HEK293T (cell line): ENCODE data around the gene ZNF488.

ENCODE experiments used
- CTCF ChIA-PET: fragments of 350-600 bp; formaldehyde crosslinking; extraction: SDS; loops from one replicate; lab custom pipeline; 2021; ENCODE audit warnings: antibody characterized with exemption, inconsistent platforms; lab: Yijun Ruan, JAX
- POLR2A ChIA-PET: fragments of 350-600 bp; formaldehyde crosslinking; extraction: SDS; loops from one replicate; lab custom pipeline; 2020; ENCODE audit warnings: antibody characterized with exemption, inconsistent platforms; lab: Yijun Ruan, JAX
- DNase-seq: peaks from one replicate; pipeline ENCODE4 v3.0.0; 2012; ENCODE audit warnings: mixed read lengths; ENCODE audit errors: extremely low spot score
- ARNT ChIP-seq: fragments of 450-650 bp; IDR thresholded peaks from 2 replicates; pipeline ENCODE4 v1.6.1; 2017; ENCODE audit warnings: mild to moderate bottlenecking
- BHLHE40 ChIP-seq: fragments of 450-650 bp; IDR thresholded peaks from 2 replicates; pipeline ENCODE4 v1.6.1; 2016; ENCODE audit warnings: mild to moderate bottlenecking, moderate library complexity, borderline replicate concordance
- CTBP1 ChIP-seq: fragments of 450-650 bp; IDR thresholded peaks from 2 replicates; pipeline ENCODE4 v1.6.1; 2016; ENCODE audit warnings: borderline replicate concordance
- ELF4 ChIP-seq: fragments of 450-650 bp; IDR thresholded peaks from 2 replicates; pipeline ENCODE4 v1.6.1; 2017; ENCODE audit warnings: antibody characterized with exemption
- FOXA1 ChIP-seq: fragments of 450-650 bp; IDR thresholded peaks from 2 replicates; pipeline ENCODE4 v1.6.1; 2016; ENCODE audit warnings: mild to moderate bottlenecking
- FOXK2 ChIP-seq: fragments of 450-650 bp; IDR thresholded peaks from 2 replicates; pipeline ENCODE4 v1.6.1; 2016; ENCODE audit warnings: mild to moderate bottlenecking
- FOXM1 ChIP-seq: fragments of 450-650 bp; IDR thresholded peaks from 2 replicates; pipeline ENCODE4 v1.6.1; 2017; ENCODE audit warnings: mild to moderate bottlenecking, borderline replicate concordance
- HDGF ChIP-seq: fragments of 450-650 bp; IDR thresholded peaks from 2 replicates; pipeline ENCODE4 v1.6.1; 2017; ENCODE audit warnings: antibody characterized with exemption, borderline replicate concordance
- L3MBTL2 ChIP-seq: fragments of 450-650 bp; conservative IDR thresholded peaks from 2 replicates; pipeline ENCODE4 v1.6.1; 2016; ENCODE audit warnings: mild to moderate bottlenecking
- LEF1 ChIP-seq: fragments of 450-650 bp; IDR thresholded peaks from 2 replicates; pipeline ENCODE4 v1.6.1; 2017; ENCODE audit warnings: mild to moderate bottlenecking, borderline replicate concordance
- NFRKB ChIP-seq: fragments of 450-650 bp; IDR thresholded peaks from 2 replicates; pipeline ENCODE4 v1.6.1; 2016; ENCODE audit warnings: mild to moderate bottlenecking, moderate library complexity
- PKNOX1 ChIP-seq: fragments of 450-650 bp; IDR thresholded peaks from 2 replicates; pipeline ENCODE4 v1.6.1; 2016
- SP1 ChIP-seq: fragments of 450-650 bp; IDR thresholded peaks from 2 replicates; pipeline ENCODE4 v1.6.1; 2017
- SUZ12 ChIP-seq: fragments of 450-650 bp; IDR thresholded peaks from 2 replicates; pipeline ENCODE4 v1.6.1; 2016; ENCODE audit warnings: mild to moderate bottlenecking
- TARDBP ChIP-seq: fragments of 450-650 bp; IDR thresholded peaks from 2 replicates; pipeline ENCODE4 v1.6.1; 2016
- ZNF384 ChIP-seq: fragments of 450-650 bp; IDR thresholded peaks from 2 replicates; pipeline ENCODE4 v1.6.1; 2016

Gene ZNF488

GRCh38 chr10:47330366-47330765 lies 53.7 kb downstream of the ZNF488 start:
- DNase-seq: no peak
- TF ChIP-seq ELF4 (no peak), L3MBTL2 (no peak), HDGF (no peak), SUZ12 (no peak)
- POLR2A ChIA-PET: no interaction called here
- CTCF ChIA-PET: no interaction called here

GRCh38 chr10:47329855-47330254 lies 54.2 kb downstream of the ZNF488 start:
- TF ChIP-seq BHLHE40: no peak
- no peak for DNase-seq
- POLR2A ChIA-PET: no interaction called here
- CTCF ChIA-PET: no interaction called here

- TF ChIP-seq ARNT (no peak), SP1 (no peak), FOXK2 (no peak), ZNF384 (no peak), SUZ12 (no peak), PKNOX1 (no peak), BHLHE40 (no peak), TARDBP (no peak), ELF4 (no peak), FOXM1 (no peak)
- POLR2A ChIA-PET: no interaction called here
- CTCF ChIA-PET: no interaction called here
- DNase-seq: no peak
Measured at GRCh38 chr10:47326927-47327330, 57.2 kb downstream of the ZNF488 start.

- no peak for DNase-seq
- ChIA-PET CTCF (no interaction called here), POLR2A (no interaction called here)
- TF ChIP-seq LEF1 (no peak), TARDBP (no peak), PKNOX1 (no peak), FOXM1 (no peak), SUZ12 (no peak), L3MBTL2 (no peak), ARNT (no peak), FOXK2 (no peak), SP1 (no peak), CTBP1 (no peak), NFRKB (no peak), ELF4 (no peak), BHLHE40 (no peak), ZNF384 (no peak), FOXA1 (no peak), HDGF (no peak)
Measured at GRCh38 chr10:47326306-47326926, 57.7 kb downstream of the ZNF488 start.

GRCh38 chr10:47325303-47326291 lies 58.5 kb downstream of the ZNF488 start:
- POLR2A ChIA-PET: no interaction called here
- CTCF ChIA-PET: no interaction called here
- TF ChIP-seq HDGF (no peak), FOXK2 (no peak), L3MBTL2 (no peak), CTBP1 (no peak), TARDBP (no peak), PKNOX1 (no peak), SP1 (no peak), BHLHE40 (no peak), FOXA1 (no peak), SUZ12 (no peak), NFRKB (no peak), ELF4 (no peak)
- DNase-seq: no peak

- no peak for DNase-seq
- CTCF ChIA-PET: interaction anchor here (0.8 to 1.6 kb wide), 2 partner anchors 12 to 17 kb away, joined by 3 to 4 read pairs; no protein-coding TSS in a partner anchor
- TF ChIP-seq SP1 (no peak), FOXK2 (no peak), ELF4 (no peak), NFRKB (no peak), BHLHE40 (no peak), TARDBP (no peak), HDGF (no peak), FOXM1 (no peak), ZNF384 (no peak), SUZ12 (no peak), LEF1 (no peak), ARNT (no peak)
- POLR2A ChIA-PET: no interaction called here
Measured at GRCh38 chr10:47323636-47324296, 60.3 kb downstream of the ZNF488 start.
